ENCODE results near the gene LYPD4. TPM values are rescaled to one million over a fixed set of nuclear protein-coding genes. Genes with fewer than 3 reads are reported as not detected.
A peak's percentile ranks its signal among the peaks of the same experiment; 100 is the strongest.

The LYPD4 gene
- total RNA-seq, 4 donors from 2014 or later = not detected

GRCh38 chr19:41863209-41863931 is 18.9 kb upstream of the LYPD4 start:
- TF ChIP-seq CTCF (IDR thresholded peaks at IDR 0.05) = no peak
- no peak for TF ChIP-seq POLR2A (IDR thresholded peaks at IDR 0.05)
- Histone ChIP-seq H3K27me3 (no peaks in the 10 kb centered on the region), H3K36me3 (peaks cover 32 to 48% of the 10 kb centered on the region in 2 donors), H3K4me3 (replicated peaks in 1 of 3) (no peak overlapping the region), H3K9me3 (no peaks in the 10 kb centered on the region), H3K27ac (no peak overlapping the region), H3K4me1 (peaks cover 30 to 31% of the 10 kb centered on the region in 2 donors)
- intact Hi-C loops (cut with DNase I) = loop anchor here (5.0 kb wide), 1 partner anchor 94 kb away; the partner anchor contains the start of gene RABAC1
- 84 to 85% methylated on average over 11 of the region's 11 CpGs for WGBS, 2 donors
- no peak for DNase-seq

GRCh38 chr19:41862445-41862986 is 18.0 kb upstream of the LYPD4 start:
- no peak overlapping the region for H3K27ac ChIP-seq
- intact Hi-C loops (cut with DNase I) = loop anchor here (5.0 kb wide), 1 partner anchor 95 kb away; the partner anchor contains the start of gene RABAC1
- DNase-seq = no peak
- peaks cover 21 to 22% of the 10 kb centered on the region in 2 donors for H3K4me1 ChIP-seq
- no peaks in the 10 kb centered on the region for H3K27me3 ChIP-seq
- peaks cover 32 to 48% of the 10 kb centered on the region in 2 donors for H3K36me3 ChIP-seq
- no peak overlapping the region for H3K4me3 ChIP-seq (replicated peaks in 1 of 3)
- no peak for TF ChIP-seq CTCF (IDR thresholded peaks at IDR 0.05)
- no peaks in the 10 kb centered on the region for H3K9me3 ChIP-seq
- WGBS, 2 donors = 69 to 81% methylated on average over 2 of the region's 2 CpGs

GRCh38 chr19:41861846-41862245 is 17.4 kb upstream of the LYPD4 start:
- intact Hi-C loops (cut with DNase I) = loop anchor here (5.0 kb wide), 1 partner anchor 95 kb away; the partner anchor contains the start of gene RABAC1
- no peaks in the 10 kb centered on the region for H3K9me3 ChIP-seq
- no peaks in the 10 kb centered on the region for H3K27me3 ChIP-seq
- no peak for TF ChIP-seq POLR2A (IDR thresholded peaks at IDR 0.05)
- TF ChIP-seq CTCF (IDR thresholded peaks at IDR 0.05) = no peak
- no peak for DNase-seq
- peaks cover 18 to 19% of the 10 kb centered on the region in 2 donors for H3K4me1 ChIP-seq
- H3K36me3 ChIP-seq = peaks cover 32 to 48% of the 10 kb centered on the region in 2 donors
- 72 to 81% methylated on average over 9 of the region's 9 CpGs for WGBS, 2 donors
- H3K4me3 ChIP-seq (replicated peaks in 1 of 3) = no peak overlapping the region
- H3K27ac ChIP-seq = no peak overlapping the region

- H3K27ac ChIP-seq = peak overlapping the region in 1 of 3 donors; percentile 86
- H3K27me3 ChIP-seq = no peaks in the 10 kb centered on the region
- no peak for DNase-seq
- TF ChIP-seq POLR2A (IDR thresholded peaks at IDR 0.05) (no peak), CTCF (IDR thresholded peaks at IDR 0.05) (no peak)
- H3K4me3 ChIP-seq (replicated peaks in 1 of 3) = peak overlapping the region in 1 of 3 donors; percentile 97
- peaks cover 18 to 19% of the 10 kb centered on the region in 2 donors for H3K4me1 ChIP-seq
- WGBS, 2 donors = 40 to 41% methylated on average over 7 to 9 of the region's 9 CpGs
- no peaks in the 10 kb centered on the region for H3K9me3 ChIP-seq
- intact Hi-C loops (cut with DNase I) = loop anchor here (5.0 kb wide), 1 partner anchor 96 kb away; the partner anchor contains the start of gene RABAC1
- H3K36me3 ChIP-seq = peaks cover 32 to 45% of the 10 kb centered on the region in 2 donors
These were observed 16.8 kb upstream of the LYPD4 start for GRCh38 chr19:41861116-41861768.

All from thyroid gland (tissue), 4 donors.